GM10847 (cell line): Measurements from ENCODE around the gene SLF1.

Experiments
- POLR2A ChIP-seq: IDR thresholded peaks from 2 replicates; pipeline ENCODE4 v1.6.1; 2011; ENCODE audit not compliant: insufficient read length; ENCODE audit errors: extremely low read depth

Gene SLF1

GRCh38 chr5:94640176-94640575 is 21.7 kb downstream of the SLF1 start:
- TF ChIP-seq POLR2A: no peak

GRCh38 chr5:94645053-94645452 is 26.6 kb downstream of the SLF1 start:
- no peak for TF ChIP-seq POLR2A

- no peak for TF ChIP-seq POLR2A
These were observed 28.3 kb downstream of the SLF1 start for GRCh38 chr5:94646758-94647157.

GRCh38 chr5:94649874-94650273 is 31.4 kb downstream of the SLF1 start:
- no peak for TF ChIP-seq POLR2A

GRCh38 chr5:94658272-94658671 is 39.8 kb downstream of the SLF1 start:
- no peak for TF ChIP-seq POLR2A

- TF ChIP-seq POLR2A: no peak
These were observed 42.0 kb downstream of the SLF1 start for GRCh38 chr5:94660506-94660905.

- no peak for TF ChIP-seq POLR2A
These were observed 42.6 kb downstream of the SLF1 start for GRCh38 chr5:94661086-94661485.

- no peak for TF ChIP-seq POLR2A
These were observed 49.5 kb downstream of the SLF1 start for GRCh38 chr5:94667937-94668336.

GRCh38 chr5:94670726-94671125 is 52.3 kb downstream of the SLF1 start:
- no peak for TF ChIP-seq POLR2A

- no peak for TF ChIP-seq POLR2A
These were observed 54.3 kb downstream of the SLF1 start for GRCh38 chr5:94672746-94673145.

GRCh38 chr5:94674490-94675382 is 56.3 kb downstream of the SLF1 start:
- TF ChIP-seq POLR2A: no peak

- no peak for TF ChIP-seq POLR2A
These were observed 57.6 kb downstream of the SLF1 start for GRCh38 chr5:94675965-94676618.

- TF ChIP-seq POLR2A: no peak
These were observed 64.5 kb downstream of the SLF1 start for GRCh38 chr5:94682814-94683520.

GRCh38 chr5:94689908-94690307 is 71.4 kb downstream of the SLF1 start:
- no peak for TF ChIP-seq POLR2A

GRCh38 chr5:94690778-94691177 is 72.3 kb downstream of the SLF1 start:
- TF ChIP-seq POLR2A: no peak

GRCh38 chr5:94691291-94691690 is 72.8 kb downstream of the SLF1 start:
- no peak for TF ChIP-seq POLR2A
